Nasal cavity respiratory epithelium epithelial cell of viscerocranial mucosa (primary cell): ENCODE results near the gene PCDHB13. TPM values are rescaled to one million over a fixed set of nuclear protein-coding genes. Genes with fewer than 3 reads are reported as not detected.

Source experiments
- total RNA-seq: library from RNA; depleted of rRNA; stranded (reverse); fragments of >200 nt; gene quantifications from 2 replicates; pipeline ENCODE4 v1.2.3, GENCODE V29; 2014

The PCDHB13 gene
- under 0.01 and 0.64 TPM in 2 replicates for total RNA-seq

GRCh38 chr5:141213656-141214339 lies at the start of gene PCDHB13:
PCDHB13 (plus strand) TSS chr5:141213919; CDS start chr5:141214124, 205 bp downstream.

GRCh38 chr5:141172381-141173204 lies 41.1 kb upstream of the PCDHB13 start, which contains the start of gene PCDHB7:
PCDHB7 (plus strand) TSS chr5:141172644; CDS start chr5:141172836, 192 bp downstream.

GRCh38 chr5:141177577-141178191 lies 36.0 kb upstream of the PCDHB13 start, which contains the start of gene PCDHB8:
PCDHB8 (plus strand) TSS chr5:141177790; CDS start chr5:141178035, 245 bp downstream.

GRCh38 chr5:141182248-141182647 lies 31.5 kb upstream of the PCDHB13 start, which contains the start of gene PCDHB16:
PCDHB16 (plus strand) TSS chr5:141182387; CDS start chr5:141182560, 173 bp downstream.

GRCh38 chr5:141186897-141187512 lies 26.7 kb upstream of the PCDHB13 start, which contains the start of gene PCDHB9:
PCDHB9 (plus strand) TSS chr5:141187161; CDS start chr5:141187319, 158 bp downstream.

GRCh38 chr5:141192110-141192725 lies 21.5 kb upstream of the PCDHB13 start, which contains the start of gene PCDHB10:
PCDHB10 (plus strand) TSS chr5:141192353; CDS start chr5:141192553, 200 bp downstream.

GRCh38 chr5:141199359-141200235 lies 14.1 kb upstream of the PCDHB13 start, which contains the start of gene PCDHB11:
PCDHB11 (plus strand) TSS chr5:141199627; CDS start chr5:141199775, 148 bp downstream.

GRCh38 chr5:141208478-141208877 lies 5.2 kb upstream of the PCDHB13 start, which contains the start of gene PCDHB12:
PCDHB12 (plus strand) TSS chr5:141208719; CDS start chr5:141208908, 189 bp downstream.

GRCh38 chr5:141223112-141223783 lies 9.5 kb downstream of the PCDHB13 start, which contains the start of gene PCDHB14:
PCDHB14 (plus strand) TSS chr5:141223343; CDS start chr5:141223506, 163 bp downstream.

GRCh38 chr5:141245250-141245717 lies 31.6 kb downstream of the PCDHB13 start, which contains the start of gene PCDHB15:
PCDHB15 (plus strand) TSS chr5:141245395; CDS start chr5:141245579, 184 bp downstream.

Other genes with a start within 250 kb of the PCDHB13 start
- 16.7 and 25.5 TPM in 2 replicates for gene PCDHAC2, start 247.4 kb upstream of the PCDHB13 start, total RNA-seq
- not detected in 2 replicates for gene PCDHB1, start 162.5 kb upstream of the PCDHB13 start, total RNA-seq
- gene PCDHB2, start 119.3 kb upstream of the PCDHB13 start, total RNA-seq, result 0.34 and 4.1 TPM in 2 replicates
- gene PCDHB3, start 113.4 kb upstream of the PCDHB13 start, total RNA-seq, result under 0.01 and 0.57 TPM in 2 replicates
- gene PCDHB4, start 92.1 kb upstream of the PCDHB13 start, total RNA-seq, result under 0.01 and 0.21 TPM in 2 replicates
- 0.34 and 1.00 TPM in 2 replicates for gene PCDHB5, start 78.7 kb upstream of the PCDHB13 start, total RNA-seq
- gene PCDHB6, start 63.9 kb upstream of the PCDHB13 start, total RNA-seq, result 0.21 TPM in 1 of 2 replicates, not detected in the other
- 0.07 TPM in 1 of 2 replicates, not detected in the other for gene PCDHB7, start 41.3 kb upstream of the PCDHB13 start, total RNA-seq
- gene PCDHB8, start 36.1 kb upstream of the PCDHB13 start, total RNA-seq, result 0.57 TPM in 1 of 2 replicates, not detected in the other
- 0.07 TPM in 1 of 2 replicates, not detected in the other for gene PCDHB16, start 31.5 kb upstream of the PCDHB13 start, total RNA-seq
- gene PCDHB9, start 26.8 kb upstream of the PCDHB13 start, total RNA-seq, result under 0.01 and 0.14 TPM in 2 replicates
- under 0.01 and 0.57 TPM in 2 replicates for gene PCDHB10, start 21.6 kb upstream of the PCDHB13 start, total RNA-seq
- 0.34 and 0.85 TPM in 2 replicates for gene PCDHB11, start 14.3 kb upstream of the PCDHB13 start, total RNA-seq
- under 0.01 and 0.28 TPM in 2 replicates for gene PCDHB12, start 5.2 kb upstream of the PCDHB13 start, total RNA-seq
- gene PCDHB14, start 9.4 kb downstream of the PCDHB13 start, total RNA-seq, result 0.34 and 1.7 TPM in 2 replicates
- 0.34 and 0.50 TPM in 2 replicates for gene PCDHB15, start 31.5 kb downstream of the PCDHB13 start, total RNA-seq
- 0.14 TPM in 1 of 2 replicates, not detected in the other for gene SLC25A2, start 90.1 kb downstream of the PCDHB13 start, total RNA-seq
- gene TAF7, start 106.9 kb downstream of the PCDHB13 start, total RNA-seq, result 84.6 and 94.3 TPM in 2 replicates
- under 0.01 and 0.43 TPM in 2 replicates for gene PCDHGA1, start 116.6 kb downstream of the PCDHB13 start, total RNA-seq
- gene PCDHGA2, start 124.8 kb downstream of the PCDHB13 start, total RNA-seq, result 0.34 and 1.00 TPM in 2 replicates
- under 0.01 and 0.36 TPM in 2 replicates for gene PCDHGA3, start 129.9 kb downstream of the PCDHB13 start, total RNA-seq
- 0.34 and 1.6 TPM in 2 replicates for gene PCDHGB1, start 136.2 kb downstream of the PCDHB13 start, total RNA-seq
- under 0.01 and 1.8 TPM in 2 replicates for gene PCDHGA4, start 141.1 kb downstream of the PCDHB13 start, total RNA-seq
- gene PCDHGB2, start 146.1 kb downstream of the PCDHB13 start, total RNA-seq, result under 0.01 and 1.7 TPM in 2 replicates
- under 0.01 and 0.64 TPM in 2 replicates for gene PCDHGA5, start 150.2 kb downstream of the PCDHB13 start, total RNA-seq
- 0.34 and 2.1 TPM in 2 replicates for gene PCDHGB3, start 156.3 kb downstream of the PCDHB13 start, total RNA-seq
- gene PCDHGA6, start 160.0 kb downstream of the PCDHB13 start, total RNA-seq, result under 0.01 and 1.1 TPM in 2 replicates
- gene PCDHGA7, start 168.8 kb downstream of the PCDHB13 start, total RNA-seq, result under 0.01 and 1.8 TPM in 2 replicates
- 3.1 and 8.0 TPM in 2 replicates for gene PCDHGB4, start 173.8 kb downstream of the PCDHB13 start, total RNA-seq
- gene PCDHGA8, start 178.7 kb downstream of the PCDHB13 start, total RNA-seq, result 0.34 and 1.3 TPM in 2 replicates
- 4.8 and 14.0 TPM in 2 replicates for gene PCDHGB5, start 184.0 kb downstream of the PCDHB13 start, total RNA-seq
- gene PCDHGA9, start 188.9 kb downstream of the PCDHB13 start, total RNA-seq, result 0.34 and 3.8 TPM in 2 replicates
- gene PCDHGB6, start 194.1 kb downstream of the PCDHB13 start, total RNA-seq, result 0.68 and 4.0 TPM in 2 replicates
- 1.7 and 7.5 TPM in 2 replicates for gene PCDHGA10, start 199.1 kb downstream of the PCDHB13 start, total RNA-seq
- 1.4 and 9.3 TPM in 2 replicates for gene PCDHGB7, start 203.8 kb downstream of the PCDHB13 start, total RNA-seq
- 2.1 and 5.3 TPM in 2 replicates for gene PCDHGA11, start 207.1 kb downstream of the PCDHB13 start, total RNA-seq
- gene PCDHGA12, start 216.6 kb downstream of the PCDHB13 start, total RNA-seq, result 0.68 and 2.2 TPM in 2 replicates